Raji (cell line): ENCODE data around the gene ABCA1.

Experiments used
- POLR2A ChIP-seq: IDR thresholded peaks from 2 replicates; pipeline ENCODE4 v1.6.1; 2011; ENCODE audit warnings: low read depth, low read length, control low read depth; ENCODE audit not compliant: insufficient read depth

ABCA1 gene

DNA sequence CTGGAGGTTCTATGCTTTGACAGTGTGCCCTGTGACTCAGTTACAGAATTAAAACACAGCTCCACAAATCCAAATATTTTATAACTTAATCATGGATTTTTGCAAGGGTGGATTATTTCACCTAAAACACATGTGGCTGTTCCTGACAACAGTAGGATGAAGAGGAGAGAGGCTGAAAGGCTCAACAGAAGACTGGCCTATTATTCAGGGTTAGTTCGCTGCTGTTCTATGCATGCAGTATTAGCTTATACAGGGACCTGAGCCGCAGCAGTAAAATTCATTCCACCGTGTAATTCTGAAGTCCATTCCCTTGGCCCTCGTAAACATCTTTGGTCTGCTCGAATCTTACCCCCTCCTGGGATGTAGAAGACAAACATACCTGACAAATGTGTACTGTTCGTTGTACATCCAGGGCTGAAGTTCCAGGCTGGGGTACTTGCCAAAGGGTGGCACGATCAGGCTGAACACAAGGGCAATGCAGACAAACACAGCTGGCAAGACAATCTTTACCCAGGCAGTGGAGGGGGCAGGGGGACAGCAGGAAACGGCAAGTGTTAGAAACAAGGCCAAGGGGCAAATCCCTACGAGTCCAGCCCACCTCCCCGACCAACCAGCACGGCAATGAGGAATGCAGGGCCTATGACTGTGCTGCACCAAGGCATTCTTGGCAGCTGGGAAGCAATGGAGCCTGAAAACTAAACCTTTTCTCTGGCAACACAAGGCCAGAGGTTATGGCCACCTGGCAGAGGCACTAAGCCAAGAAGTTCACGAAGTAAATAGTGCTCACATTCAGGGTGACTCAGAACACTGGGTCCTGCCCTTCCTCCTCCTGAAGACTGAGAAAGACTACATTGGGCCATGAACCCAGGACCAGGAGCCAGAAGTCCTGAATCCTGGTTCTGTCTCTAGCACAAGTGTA, 117.3 kb downstream of the ABCA1 start:
- TF ChIP-seq POLR2A = no peak

- no peak for TF ChIP-seq POLR2A
These were observed 119.8 kb downstream of the ABCA1 start for GRCh38 chr9:104808035-104808614.

DNA sequence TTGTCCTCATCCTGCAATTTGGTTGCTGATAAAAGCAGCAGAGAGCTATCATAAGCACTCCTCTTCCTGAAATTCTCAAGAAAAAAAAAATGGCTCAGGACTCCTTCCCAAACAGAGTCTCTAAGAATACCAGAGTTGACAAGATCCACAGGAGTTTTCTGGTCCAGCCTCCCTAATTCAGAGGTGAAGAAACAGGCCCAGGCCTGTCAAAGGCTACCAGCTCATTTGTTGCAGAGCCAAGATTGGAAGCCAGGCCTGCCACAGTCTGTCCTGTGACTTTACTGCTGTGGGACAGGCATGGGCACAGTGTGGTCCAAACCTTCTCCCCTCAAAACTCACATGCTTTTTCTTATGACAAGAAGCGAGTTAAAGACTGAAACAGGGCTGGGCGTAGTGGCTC, 122.5 kb downstream of the ABCA1 start:
- no peak for TF ChIP-seq POLR2A

- TF ChIP-seq POLR2A = no peak
These were observed 125.0 kb downstream of the ABCA1 start for GRCh38 chr9:104802906-104803305.

- no peak for TF ChIP-seq POLR2A
These were observed 125.8 kb downstream of the ABCA1 start for GRCh38 chr9:104802110-104802509.

DNA sequence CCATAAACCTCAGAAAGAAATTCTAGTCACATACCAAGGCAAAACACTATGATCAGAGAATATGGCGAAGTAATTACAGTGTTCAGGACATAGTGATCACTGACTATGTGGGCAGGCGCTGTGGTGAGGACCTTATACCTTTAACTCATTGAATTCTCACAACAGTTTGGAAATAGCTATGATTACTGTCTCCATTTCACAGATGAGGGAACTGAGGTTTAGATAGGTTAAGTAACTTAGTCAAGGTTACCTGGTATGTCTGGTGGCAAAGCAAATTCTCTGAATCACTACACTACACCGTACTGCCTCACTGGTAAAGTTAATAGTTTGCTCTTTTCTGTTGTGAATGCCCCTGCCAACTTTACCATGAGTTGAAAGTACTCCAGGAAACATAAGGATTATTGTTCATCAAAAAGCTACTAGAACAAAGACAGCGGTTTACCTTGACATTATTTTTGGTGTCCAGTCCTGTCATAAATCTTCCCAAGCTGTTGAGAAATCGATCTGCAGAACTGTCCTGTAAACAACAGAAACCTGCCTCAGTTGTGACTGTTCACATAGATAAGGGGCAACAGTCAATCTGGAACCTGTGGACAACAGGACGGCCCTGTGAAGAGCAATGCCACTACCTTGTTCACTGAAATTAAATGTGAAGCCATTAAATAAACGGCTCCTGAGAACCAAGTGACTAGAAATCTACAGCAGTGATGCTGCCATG, 127.7 kb downstream of the ABCA1 start:
- no peak for TF ChIP-seq POLR2A

GRCh38 chr9:104798209-104798995, 129.6 kb downstream of the ABCA1 start:
- TF ChIP-seq POLR2A = no peak

- no peak for TF ChIP-seq POLR2A
These were observed 132.1 kb downstream of the ABCA1 start for GRCh38 chr9:104795857-104796256.

DNA sequence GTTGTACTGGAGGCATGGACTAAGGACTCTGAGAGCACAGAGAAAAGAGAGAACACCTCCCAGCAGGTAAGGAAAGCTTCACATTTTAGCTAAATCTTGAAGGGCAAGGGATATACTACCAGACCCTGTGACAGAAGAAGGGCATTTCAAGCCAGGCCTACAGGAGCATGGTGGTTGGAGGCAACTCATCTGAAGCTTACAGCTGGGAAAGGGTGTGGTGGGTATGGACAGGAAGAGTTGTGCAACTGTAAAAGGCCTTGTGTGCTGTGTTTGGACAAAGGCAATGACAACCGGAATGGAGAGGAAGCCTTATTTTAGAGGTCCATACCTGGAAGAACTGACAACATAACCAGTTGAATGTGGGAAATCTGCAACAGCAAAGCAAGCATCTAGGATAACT, 132.9 kb downstream of the ABCA1 start:
- TF ChIP-seq POLR2A = no peak

DNA sequence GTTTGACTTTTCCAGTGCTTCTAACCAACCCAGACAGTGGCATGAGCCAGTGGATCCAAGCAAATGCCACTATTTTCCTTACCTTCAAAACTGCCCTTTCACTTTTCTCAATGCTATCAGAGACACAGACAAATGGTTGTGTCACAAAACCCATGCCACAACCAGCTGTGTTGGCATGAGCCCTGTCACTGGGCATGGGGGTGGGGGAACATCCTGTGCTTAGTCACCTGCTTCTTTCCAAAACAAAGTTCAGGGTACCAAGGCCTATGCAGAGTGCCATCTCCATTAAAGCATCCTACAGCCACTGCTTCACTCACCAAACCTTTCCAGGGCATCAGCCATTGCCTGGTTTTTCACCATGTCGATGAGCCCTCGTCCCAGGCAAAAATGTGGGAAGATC, 133.9 kb downstream of the ABCA1 start:
- no peak for TF ChIP-seq POLR2A

- TF ChIP-seq POLR2A = no peak
These were observed 139.7 kb downstream of the ABCA1 start for GRCh38 chr9:104788251-104788650.

GRCh38 chr9:104787306-104788015, 140.5 kb downstream of the ABCA1 start:
- TF ChIP-seq POLR2A = no peak

- TF ChIP-seq POLR2A = no peak
These were observed 141.7 kb downstream of the ABCA1 start for GRCh38 chr9:104786293-104786692.

DNA sequence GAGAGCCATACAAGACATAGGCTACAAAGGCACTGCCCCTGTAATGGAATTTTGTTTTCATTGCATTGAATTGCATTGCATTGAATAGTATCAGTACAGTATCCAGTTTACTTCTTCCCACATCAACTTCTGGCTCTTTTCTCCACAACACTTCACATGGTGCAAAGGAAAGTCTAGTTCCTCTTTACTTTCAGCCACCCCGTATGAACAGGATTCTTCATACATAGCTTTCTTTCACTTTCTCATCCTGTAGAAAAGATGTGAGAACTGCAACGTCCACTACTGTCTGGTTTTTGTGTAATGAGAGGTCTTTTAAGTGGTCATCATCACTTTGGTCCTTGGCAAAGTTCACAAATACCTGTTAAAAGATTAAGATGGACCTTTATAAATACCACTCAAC, 143.9 kb downstream of the ABCA1 start:
- TF ChIP-seq POLR2A = no peak
